GM10266 (cell line): ENCODE measurements around the gene AOPEP.

Source experiments
- DNase-seq: peaks from one replicate; pipeline ENCODE4 v3.0.0; 2012; ENCODE audit errors: extremely low spot score
- CTCF ChIP-seq: IDR thresholded peaks from 2 replicates; pipeline ENCODE4 v1.5.1; 2012; ENCODE audit warnings: mild to moderate bottlenecking, low read depth; ENCODE audit not compliant: control insufficient read depth, insufficient read depth; ENCODE audit errors: missing control alignments

Gene AOPEP

DNA sequence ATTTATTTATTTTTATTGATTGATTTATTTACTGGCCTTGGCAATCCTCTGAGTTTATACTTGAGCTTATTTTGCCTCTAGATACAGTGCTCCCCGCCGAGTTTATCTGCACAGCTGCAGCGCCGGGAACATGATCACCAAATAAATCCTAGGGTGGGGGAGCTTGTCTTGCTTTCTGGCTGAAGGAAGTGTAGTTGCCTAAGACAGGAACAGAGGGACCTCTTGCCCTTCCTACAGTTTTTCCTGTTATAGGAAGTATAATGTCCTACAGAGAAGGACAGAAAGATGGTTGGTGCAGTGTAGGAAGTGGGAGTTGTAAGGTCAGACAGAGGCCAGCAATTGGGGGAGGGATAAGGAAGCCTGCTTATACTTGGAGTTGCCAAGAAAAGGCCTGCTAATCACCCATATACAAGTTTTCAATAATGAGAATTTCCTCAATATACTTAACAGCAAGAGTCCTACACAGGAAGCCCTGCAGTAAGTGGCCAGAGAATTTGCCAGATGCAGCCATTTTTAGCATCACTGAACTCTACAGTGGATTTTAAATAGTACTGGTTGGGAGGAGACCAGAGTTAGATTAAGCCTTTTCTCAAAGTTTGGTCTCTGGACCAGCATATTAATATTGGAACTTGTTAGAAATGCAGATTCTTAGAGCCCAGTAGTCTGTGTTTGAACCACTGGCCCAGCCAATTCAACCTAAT, 7.7 kb downstream of the AOPEP start:
- no peak for TF ChIP-seq CTCF
- no peak for DNase-seq

GRCh38 chr9:94736759-94737158, 10.3 kb downstream of the AOPEP start:
- no peak for TF ChIP-seq CTCF
- DNase-seq = no peak

- TF ChIP-seq CTCF = no peak
- DNase-seq = no peak
Observed at GRCh38 chr9:94740145-94740840, 13.8 kb downstream of the AOPEP start.

GRCh38 chr9:94741866-94742265, 15.4 kb downstream of the AOPEP start:
- no peak for DNase-seq
- TF ChIP-seq CTCF = no peak

DNA sequence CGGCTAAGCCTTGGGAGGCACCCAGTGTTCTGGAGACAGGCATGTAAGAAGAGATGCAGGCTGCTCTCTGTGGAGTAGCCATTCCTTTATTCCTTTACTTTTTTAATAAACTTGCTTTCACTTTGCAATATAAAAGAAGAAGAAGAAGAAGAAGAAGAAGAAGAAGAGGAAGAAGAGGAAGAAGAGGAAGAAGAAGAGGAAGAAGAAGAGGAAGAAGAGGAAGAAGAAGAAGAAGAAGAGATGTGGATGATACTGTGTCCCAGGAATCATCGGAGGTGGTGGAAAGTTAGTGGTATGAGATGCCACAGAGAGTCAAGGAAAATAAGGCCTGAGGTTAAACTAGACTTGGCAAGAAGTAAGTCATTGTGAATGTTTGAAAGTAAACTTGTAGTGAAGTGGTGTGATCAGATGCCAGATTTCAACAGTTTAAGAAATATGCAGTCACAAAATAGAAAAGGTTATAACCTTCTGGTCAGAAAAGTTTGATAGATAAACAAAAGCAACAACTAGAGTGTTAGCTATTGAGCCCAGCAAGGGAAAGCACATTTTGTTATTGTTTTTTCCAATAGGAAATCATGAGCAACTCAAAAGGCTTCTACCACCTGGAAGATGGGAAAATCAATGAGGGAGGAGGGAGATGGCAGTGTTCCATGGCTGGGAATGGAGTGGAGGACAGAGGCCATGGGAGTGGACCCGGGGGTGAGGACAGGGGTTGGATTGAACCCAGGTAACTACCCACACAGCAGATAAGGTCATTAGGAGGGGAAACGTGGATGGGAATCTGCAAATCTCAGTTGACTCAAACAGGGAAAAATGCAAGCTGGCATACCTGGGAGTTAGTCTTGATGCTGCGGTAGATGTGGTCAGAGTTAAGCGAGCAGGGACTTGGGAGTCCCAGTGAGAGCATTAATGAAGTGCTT, 16.8 kb downstream of the AOPEP start:
- no peak for DNase-seq
- TF ChIP-seq CTCF = no peak

- no peak for TF ChIP-seq CTCF
- DNase-seq = no peak
Observed at GRCh38 chr9:94745806-94746540, 19.5 kb downstream of the AOPEP start.
